ENCODE results near the gene ARHGAP15. TPM values are rescaled to one million over a fixed set of nuclear protein-coding genes. Genes with fewer than 3 reads are reported as not detected.

Gene ARHGAP15
- total RNA-seq, 3 donors from 2014 or later (not counting 1 experiment from before 2014, with no cell fraction given): 148 to 168 (median 165) TPM

DNA sequence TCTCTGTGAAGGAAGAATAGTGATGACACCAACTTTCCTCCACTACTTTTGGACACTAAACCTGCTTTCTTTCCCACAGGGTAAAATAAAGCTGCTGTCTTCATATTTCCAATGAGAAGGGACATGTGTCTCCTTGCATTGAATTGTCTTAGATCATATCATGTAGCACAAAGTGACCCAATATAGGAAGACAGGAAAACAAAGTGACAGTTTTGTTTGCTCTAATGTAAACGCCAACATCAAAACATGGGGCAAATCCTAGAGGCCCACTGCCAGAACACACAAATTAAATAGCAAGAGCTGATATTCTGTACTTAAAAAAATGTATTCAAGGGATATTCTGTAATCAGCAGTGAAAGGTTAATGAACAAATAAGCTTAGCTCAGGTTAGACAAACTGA, 36.1 kb downstream of the ARHGAP15 start:
- Histone ChIP-seq H3K4me1 (ENCODE audit: control insufficient read depth, insufficient read depth, low read length) (peaks cover 3% of the 10 kb centered on the region), H3K9me3 (ENCODE audit: control insufficient read depth, insufficient read depth, low read length) (no peaks in the 10 kb centered on the region), H3K36me3 (ENCODE audit: control insufficient read depth, insufficient read depth, low read length) (peaks cover 19% of the 10 kb centered on the region), H3K4me3 (ENCODE audit: low read length) (no peak overlapping the region), H3K27ac (ENCODE audit: low read length) (no peak overlapping the region), H3K27me3 (ENCODE audit: control insufficient read depth, insufficient read depth, low read length) (no peaks in the 10 kb centered on the region)
- DNase-seq: no peak
- no peaks in the 10 kb centered on the region for H3K36me3 Mint-ChIP-seq
- ATAC-seq: no peak
- peaks cover 69 to 75% of the 10 kb centered on the region in 2 donors for H3K4me1 Mint-ChIP-seq
- no peaks in the 10 kb centered on the region for H3K27me3 Mint-ChIP-seq (ENCODE audit: low read depth in 2 of 2)
- TF ChIP-seq CTCF (IDR thresholded peaks at IDR 0.05): no peak
- WGBS (ENCODE audit: insufficient coverage): no CpG with 5 or more reads among the region's 1 CpG
- H3K4me3 Mint-ChIP-seq: no peak overlapping the region
- no peaks in the 10 kb centered on the region for H3K9me3 Mint-ChIP-seq
- intact Hi-C loops (cut with micrococcal nuclease): no loop called here
- H3K27ac Mint-ChIP-seq: peak overlapping the region; percentile 33 to 49

- TF ChIP-seq CTCF (IDR thresholded peaks at IDR 0.05): no peak
- no peak for DNase-seq
- no peak for ATAC-seq
- peak overlapping the region in 1 of 2 donors; percentile 73 for H3K27ac Mint-ChIP-seq
- H3K4me3 Mint-ChIP-seq: no peak overlapping the region
- Histone ChIP-seq H3K27ac (ENCODE audit: low read length) (no peak overlapping the region), H3K4me3 (ENCODE audit: low read length) (no peak overlapping the region), H3K27me3 (ENCODE audit: control insufficient read depth, insufficient read depth, low read length) (no peaks in the 10 kb centered on the region), H3K36me3 (ENCODE audit: control insufficient read depth, insufficient read depth, low read length) (peaks cover 19% of the 10 kb centered on the region), H3K9me3 (ENCODE audit: control insufficient read depth, insufficient read depth, low read length) (no peaks in the 10 kb centered on the region), H3K4me1 (ENCODE audit: control insufficient read depth, insufficient read depth, low read length) (peaks cover 3% of the 10 kb centered on the region)
- peaks cover 65 to 66% of the 10 kb centered on the region in 2 donors for H3K4me1 Mint-ChIP-seq
- intact Hi-C loops (cut with micrococcal nuclease): no loop called here
- H3K27me3 Mint-ChIP-seq (ENCODE audit: low read depth in 2 of 2): no peaks in the 10 kb centered on the region
- H3K36me3 Mint-ChIP-seq: no peaks in the 10 kb centered on the region
- H3K9me3 Mint-ChIP-seq: no peaks in the 10 kb centered on the region
- 100% methylated on average over 1 of the region's 1 CpG for WGBS (ENCODE audit: insufficient coverage)
These were observed 39.9 kb downstream of the ARHGAP15 start for GRCh38 chr2:143169105-143169504.

- Histone ChIP-seq H3K27ac (ENCODE audit: low read length) (no peak overlapping the region), H3K9me3 (ENCODE audit: control insufficient read depth, insufficient read depth, low read length) (no peaks in the 10 kb centered on the region), H3K4me3 (ENCODE audit: low read length) (no peak overlapping the region), H3K27me3 (ENCODE audit: control insufficient read depth, insufficient read depth, low read length) (no peaks in the 10 kb centered on the region), H3K4me1 (ENCODE audit: control insufficient read depth, insufficient read depth, low read length) (peaks cover 6% of the 10 kb centered on the region), H3K36me3 (ENCODE audit: control insufficient read depth, insufficient read depth, low read length) (peaks cover 16% of the 10 kb centered on the region)
- Mint-ChIP-seq H3K27ac (peak overlapping the region; percentile 5 to 45), H3K4me3 (no peak overlapping the region), H3K27me3 (ENCODE audit: low read depth in 2 of 2) (no peaks in the 10 kb centered on the region), H3K36me3 (no peaks in the 10 kb centered on the region), H3K4me1 (peaks cover 60 to 62% of the 10 kb centered on the region in 2 donors), H3K9me3 (no peaks in the 10 kb centered on the region)
- intact Hi-C loops (cut with micrococcal nuclease): no loop called here
- WGBS (ENCODE audit: insufficient coverage): 100% methylated on average over 2 of the region's 2 CpGs
- TF ChIP-seq CTCF (IDR thresholded peaks at IDR 0.05): no peak
- no peak for DNase-seq
- no peak for ATAC-seq
These were observed 42.6 kb downstream of the ARHGAP15 start for GRCh38 chr2:143171817-143172216.

DNA sequence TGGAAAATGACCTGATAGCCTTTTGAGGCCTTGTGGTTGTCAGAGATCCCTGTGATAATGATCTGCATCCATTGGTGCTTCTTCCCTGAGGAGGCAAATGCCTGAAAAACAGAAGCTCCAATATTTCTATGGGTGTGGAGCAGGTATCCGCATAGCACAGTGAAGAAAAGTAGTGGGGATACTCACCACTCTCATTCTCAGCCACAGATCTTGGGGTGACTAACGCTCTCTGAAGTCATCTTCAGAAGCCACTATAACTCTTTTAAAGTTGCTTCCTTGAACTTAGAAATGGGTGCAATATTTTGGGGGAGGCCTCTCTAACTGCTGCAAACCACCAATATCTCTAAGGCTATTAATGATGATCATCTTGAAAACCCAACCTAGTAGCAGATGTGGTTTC, 46.2 kb downstream of the ARHGAP15 start:
- Mint-ChIP-seq H3K9me3 (no peaks in the 10 kb centered on the region), H3K27ac (peak overlapping the region; percentile 78), H3K36me3 (no peaks in the 10 kb centered on the region), H3K4me3 (no peak overlapping the region), H3K4me1 (peaks cover 58% of the 10 kb centered on the region in 2 donors), H3K27me3 (ENCODE audit: low read depth in 2 of 2) (no peaks in the 10 kb centered on the region)
- Histone ChIP-seq H3K9me3 (ENCODE audit: control insufficient read depth, insufficient read depth, low read length) (no peaks in the 10 kb centered on the region), H3K4me1 (ENCODE audit: control insufficient read depth, insufficient read depth, low read length) (peaks cover 5% of the 10 kb centered on the region), H3K27ac (ENCODE audit: low read length) (peak overlapping the region; percentile 1), H3K36me3 (ENCODE audit: control insufficient read depth, insufficient read depth, low read length) (peaks cover 5% of the 10 kb centered on the region), H3K27me3 (ENCODE audit: control insufficient read depth, insufficient read depth, low read length) (no peaks in the 10 kb centered on the region), H3K4me3 (ENCODE audit: low read length) (no peak overlapping the region)
- TF ChIP-seq CTCF (IDR thresholded peaks at IDR 0.05): no peak
- WGBS (ENCODE audit: insufficient coverage): no CpG with 5 or more reads among the region's 2 CpGs
- ATAC-seq: no peak
- peak in 1 of 2 donors; percentile 27 for DNase-seq
- intact Hi-C loops (cut with micrococcal nuclease): no loop called here

Measured in natural killer cell (primary cell).